ENCODE data around the gene TMEM107.
"Not testable (repeated sequence)": the region's sequence is repeated elsewhere in the genome, so short reads cannot be mapped to it uniquely, and the experiment has no call there.

The TMEM107 gene

DNA sequence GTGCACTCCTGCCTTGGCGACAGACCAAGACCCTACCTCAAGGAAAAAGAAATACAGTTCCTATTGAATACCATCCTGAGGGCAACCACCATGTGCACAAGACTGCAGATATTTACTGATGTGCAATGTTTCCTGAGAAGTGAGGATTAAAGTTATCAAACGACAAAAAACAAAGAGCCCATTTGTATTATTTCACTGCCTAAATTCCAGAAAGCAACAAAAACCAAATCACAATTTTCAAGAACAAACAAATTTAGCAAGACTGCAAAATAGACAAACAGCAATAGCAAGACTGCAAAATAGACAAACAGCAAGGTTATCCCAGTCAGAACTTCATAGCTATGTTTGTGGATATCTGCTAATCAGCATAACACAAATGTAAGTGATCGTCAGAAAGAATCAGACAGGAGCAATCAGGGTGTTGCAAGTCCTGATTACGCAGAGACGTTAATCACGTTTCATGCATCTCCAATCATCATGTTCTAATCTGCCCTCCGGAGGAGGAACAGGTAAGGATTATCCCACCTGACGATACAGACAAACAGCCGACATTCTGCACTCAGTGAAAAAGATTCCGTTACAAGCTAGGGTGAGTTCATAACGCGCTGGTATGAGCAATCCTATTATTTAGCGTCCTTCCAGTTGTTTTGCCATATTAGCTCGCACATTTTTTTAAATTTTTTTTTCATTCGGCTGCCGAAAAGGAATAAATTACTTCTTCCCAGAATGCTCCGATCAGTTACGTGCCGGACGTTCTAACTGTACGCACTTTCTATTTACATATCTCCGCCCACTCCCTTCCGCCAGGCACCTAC is 2.9 kb downstream of the TMEM107 start (continued):
- TF ChIP-seq, protein P1, sequence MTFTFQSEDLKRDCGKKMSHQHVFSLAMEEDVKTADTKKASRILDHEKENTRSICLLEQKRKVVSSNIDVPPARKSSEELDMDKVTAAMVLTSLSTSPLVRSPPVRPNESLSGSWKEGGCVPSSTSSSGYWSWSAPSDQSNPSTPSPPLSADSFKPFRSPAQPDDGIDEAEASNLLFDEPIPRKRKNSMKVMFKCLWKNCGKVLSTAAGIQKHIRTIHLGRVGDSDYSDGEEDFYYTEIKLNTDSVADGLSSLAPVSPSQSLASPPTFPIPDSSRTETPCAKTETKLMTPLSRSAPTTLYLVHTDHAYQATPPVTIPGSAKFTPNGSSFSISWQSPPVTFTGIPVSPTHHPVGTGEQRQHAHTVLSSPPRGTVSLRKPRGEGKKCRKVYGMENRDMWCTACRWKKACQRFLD (tag by site-specific recombination; IDR thresholded peaks at IDR 0.05), result no peak

DNA sequence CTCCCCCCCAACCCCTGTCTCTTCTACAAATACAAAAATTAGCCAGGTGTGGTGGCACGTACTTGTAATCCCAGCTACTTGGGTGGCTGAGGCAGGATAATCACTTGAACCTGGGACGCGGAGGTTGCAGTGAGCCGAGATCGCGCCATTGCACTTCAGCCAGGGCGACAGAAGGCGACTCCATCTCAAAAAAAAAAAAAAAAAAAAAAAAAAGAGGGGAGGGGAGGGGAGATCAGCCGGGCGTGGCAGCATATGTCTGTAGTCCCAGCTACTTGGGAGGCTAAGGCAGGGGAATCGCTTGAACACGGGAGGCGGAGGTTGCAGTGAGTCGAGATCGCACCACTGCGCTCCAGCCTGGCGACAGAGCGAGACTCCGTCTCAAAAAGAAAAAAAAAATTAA is 6.0 kb downstream of the TMEM107 start:
- H3K9me3 ChIP-seq (ENCODE audit: control insufficient read depth, insufficient read depth, low read depth, low read length); H3K4me1 ChIP-seq (ENCODE audit: control insufficient read depth, insufficient read depth, low read length); H3K4me3 ChIP-seq (ENCODE audit: low read depth, low read length); H3K27ac ChIP-seq (ENCODE audit: extremely low read depth, low read depth, low read length); H3K36me3 ChIP-seq (ENCODE audit: control insufficient read depth in 2 of 2, insufficient read depth in 1 of 2, low read length in 2 of 2): not testable (repeated sequence)
- 0 out of 2 replicates have a peak, but pooled peaks have one; percentile 4 for TF ChIP-seq OSR2 (tag by site-specific recombination; IDR thresholded peaks at IDR 0.05)
- CTCF ChIA-PET, result interaction anchor here (0.7 to 1.5 kb wide), 2 partner anchors 12 to 826 kb away, joined by 4 to 5 read pairs; no protein-coding TSS in a partner anchor
- POLR2A ChIA-PET, result interaction anchor here (0.6 to 0.7 kb wide), 3 partner anchors 14 to 876 kb away, joined by 4 to 5 read pairs (median 4); no protein-coding TSS in a partner anchor

DNA sequence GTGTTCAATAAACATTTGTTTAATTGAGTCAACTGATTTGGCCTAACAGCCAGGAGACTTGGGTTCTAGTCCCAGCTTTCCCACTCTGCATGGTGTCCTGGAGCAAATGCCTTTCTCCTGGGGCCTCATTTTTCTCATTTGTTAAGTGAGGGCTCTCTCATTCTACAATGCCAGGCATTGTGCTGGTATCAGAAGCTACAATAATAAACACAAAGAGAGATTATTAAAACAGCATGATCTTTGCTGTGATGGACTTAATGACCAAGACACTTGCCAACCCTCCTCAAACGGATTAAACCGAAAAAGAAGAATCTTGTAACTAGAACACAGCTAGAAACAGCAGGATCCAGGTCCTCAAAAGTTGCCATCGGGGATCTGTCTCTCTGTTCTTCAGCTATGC is 8.7 kb downstream of the TMEM107 start:
- Histone ChIP-seq H3K4me1 (ENCODE audit: control insufficient read depth, insufficient read depth, low read length) (peaks cover 18% of the 10 kb centered on the region), H3K36me3 (ENCODE audit: control insufficient read depth in 2 of 2, insufficient read depth in 1 of 2, low read length in 2 of 2) (no peaks in the 10 kb centered on the region; a peak in 1 of 3 replicates), H3K4me3 (ENCODE audit: low read depth, low read length) (no peak overlapping the region), H3K27ac (ENCODE audit: extremely low read depth, low read depth, low read length) (no peak overlapping the region), H3K9me3 (ENCODE audit: control insufficient read depth, insufficient read depth, low read depth, low read length) (no peaks in the 10 kb centered on the region)
- CTCF ChIA-PET, result interaction anchor here (0.6 to 1.3 kb wide), 5 partner anchors 9 to 180 kb away, joined by 3 to 5 read pairs (median 3); no protein-coding TSS in a partner anchor
- TF ChIP-seq ZNF391 (tag by site-specific recombination; IDR thresholded peaks at IDR 0.05; ENCODE audit: borderline replicate concordance, low read depth), result no peak
- no peak for TF ChIP-seq MZF1 (tag by site-specific recombination; IDR thresholded peaks at IDR 0.05; ENCODE audit: borderline replicate concordance)
- no peak for TF ChIP-seq ZNF23 (tag by site-specific recombination; IDR thresholded peaks at IDR 0.05; ENCODE audit: borderline replicate concordance)
- TF ChIP-seq, protein P2, sequence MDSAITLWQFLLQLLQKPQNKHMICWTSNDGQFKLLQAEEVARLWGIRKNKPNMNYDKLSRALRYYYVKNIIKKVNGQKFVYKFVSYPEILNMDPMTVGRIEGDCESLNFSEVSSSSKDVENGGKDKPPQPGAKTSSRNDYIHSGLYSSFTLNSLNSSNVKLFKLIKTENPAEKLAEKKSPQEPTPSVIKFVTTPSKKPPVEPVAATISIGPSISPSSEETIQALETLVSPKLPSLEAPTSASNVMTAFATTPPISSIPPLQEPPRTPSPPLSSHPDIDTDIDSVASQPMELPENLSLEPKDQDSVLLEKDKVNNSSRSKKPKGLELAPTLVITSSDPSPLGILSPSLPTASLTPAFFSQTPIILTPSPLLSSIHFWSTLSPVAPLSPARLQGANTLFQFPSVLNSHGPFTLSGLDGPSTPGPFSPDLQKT (IDR thresholded peaks at IDR 0.05; ENCODE audit: borderline replicate concordance, low read depth, low read length), result no peak
- TF ChIP-seq ZNF274 (IDR thresholded peaks at IDR 0.05; ENCODE audit: low read length), result no peak
- TF ChIP-seq ZNF274 (tag by site-specific recombination; IDR thresholded peaks at IDR 0.05; ENCODE audit: borderline replicate concordance), result no peak
- no peak for TF ChIP-seq ZNF664 (tag by site-specific recombination; IDR thresholded peaks at IDR 0.05)
- no peak for TF ChIP-seq SETDB1 (IDR thresholded peaks at IDR 0.05; ENCODE audit: insufficient read length, low read length)
- TF ChIP-seq, protein P3, sequence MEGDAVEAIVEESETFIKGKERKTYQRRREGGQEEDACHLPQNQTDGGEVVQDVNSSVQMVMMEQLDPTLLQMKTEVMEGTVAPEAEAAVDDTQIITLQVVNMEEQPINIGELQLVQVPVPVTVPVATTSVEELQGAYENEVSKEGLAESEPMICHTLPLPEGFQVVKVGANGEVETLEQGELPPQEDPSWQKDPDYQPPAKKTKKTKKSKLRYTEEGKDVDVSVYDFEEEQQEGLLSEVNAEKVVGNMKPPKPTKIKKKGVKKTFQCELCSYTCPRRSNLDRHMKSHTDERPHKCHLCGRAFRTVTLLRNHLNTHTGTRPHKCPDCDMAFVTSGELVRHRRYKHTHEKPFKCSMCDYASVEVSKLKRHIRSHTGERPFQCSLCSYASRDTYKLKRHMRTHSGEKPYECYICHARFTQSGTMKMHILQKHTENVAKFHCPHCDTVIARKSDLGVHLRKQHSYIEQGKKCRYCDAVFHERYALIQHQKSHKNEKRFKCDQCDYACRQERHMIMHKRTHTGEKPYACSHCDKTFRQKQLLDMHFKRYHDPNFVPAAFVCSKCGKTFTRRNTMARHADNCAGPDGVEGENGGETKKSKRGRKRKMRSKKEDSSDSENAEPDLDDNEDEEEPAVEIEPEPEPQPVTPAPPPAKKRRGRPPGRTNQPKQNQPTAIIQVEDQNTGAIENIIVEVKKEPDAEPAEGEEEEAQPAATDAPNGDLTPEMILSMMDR (tag by site-specific recombination; IDR thresholded peaks at IDR 0.05), result no peak
- TF ChIP-seq ZNF623 (tag by site-specific recombination; IDR thresholded peaks at IDR 0.05), result no peak
- TF ChIP-seq ZNF37A (tag by site-specific recombination; IDR thresholded peaks at IDR 0.05), result no peak
- no peak for TF ChIP-seq ZFP3 (tag by site-specific recombination; IDR thresholded peaks at IDR 0.05; ENCODE audit: low read depth)
- POLR2A ChIA-PET, result interaction anchor here (1.0 to 1.1 kb wide), 2 partner anchors 9 to 11 kb away, joined by 3 read pairs; no protein-coding TSS in a partner anchor

DNA sequence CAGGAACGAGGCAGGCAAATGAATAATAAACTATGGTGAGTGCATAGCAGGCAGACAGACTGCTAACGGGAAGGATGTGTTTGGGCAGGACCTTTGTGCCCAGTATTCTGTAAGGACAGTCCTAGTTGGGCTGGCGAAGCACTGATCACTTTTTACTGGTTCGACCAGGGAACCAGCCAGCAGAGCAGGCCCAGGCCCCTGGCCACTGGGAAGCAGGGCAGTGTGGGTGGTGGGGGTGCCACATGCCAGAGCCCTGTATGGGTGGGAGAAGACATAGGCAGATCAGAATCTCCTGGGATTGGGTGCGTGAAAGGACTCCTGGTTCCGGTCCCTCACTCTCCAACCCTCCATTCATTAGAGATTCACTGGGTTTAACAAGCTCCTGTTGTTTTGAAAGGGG is 9.4 kb downstream of the TMEM107 start:
- ChIA-PET CTCF (interaction anchor here (0.6 to 1.3 kb wide), 4 partner anchors 8 to 1706 kb away, joined by 3 to 5 read pairs (median 4); no protein-coding TSS in a partner anchor), POLR2A (interaction anchor here (1.1 kb wide), 1 partner anchor 10 kb away, joined by 3 read pairs; no protein-coding TSS in a partner anchor)
- no peak for TF ChIP-seq ZNF211 (tag by site-specific recombination; IDR thresholded peaks at IDR 0.05; ENCODE audit: low read depth)
- no peak for TF ChIP-seq ZNF623 (tag by site-specific recombination; IDR thresholded peaks at IDR 0.05)
- TF ChIP-seq ZNF324 (tag by site-specific recombination; IDR thresholded peaks at IDR 0.05), result no peak
- TF ChIP-seq, protein P4, sequence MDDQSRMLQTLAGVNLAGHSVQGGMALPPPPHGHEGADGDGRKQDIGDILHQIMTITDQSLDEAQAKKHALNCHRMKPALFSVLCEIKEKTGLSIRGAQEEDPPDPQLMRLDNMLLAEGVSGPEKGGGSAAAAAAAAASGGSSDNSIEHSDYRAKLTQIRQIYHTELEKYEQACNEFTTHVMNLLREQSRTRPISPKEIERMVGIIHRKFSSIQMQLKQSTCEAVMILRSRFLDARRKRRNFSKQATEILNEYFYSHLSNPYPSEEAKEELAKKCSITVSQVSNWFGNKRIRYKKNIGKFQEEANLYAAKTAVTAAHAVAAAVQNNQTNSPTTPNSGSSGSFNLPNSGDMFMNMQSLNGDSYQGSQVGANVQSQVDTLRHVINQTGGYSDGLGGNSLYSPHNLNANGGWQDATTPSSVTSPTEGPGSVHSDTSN (CRISPR knock-in tag; IDR thresholded peaks at IDR 0.05), result no peak
- no peak for TF ChIP-seq ZNF404 (tag by site-specific recombination; IDR thresholded peaks at IDR 0.05)
- TF ChIP-seq ZBTB21 (tag by site-specific recombination; IDR thresholded peaks at IDR 0.05), result no peak
- TF ChIP-seq KLF16 (tag by site-specific recombination; IDR thresholded peaks at IDR 0.05), result no peak
- no peak for TF ChIP-seq GLI2 (tag by site-specific recombination; IDR thresholded peaks at IDR 0.05; ENCODE audit: borderline replicate concordance, low read depth)
- TF ChIP-seq ZNF629 (tag by site-specific recombination; IDR thresholded peaks at IDR 0.05), result no peak
- no peak for TF ChIP-seq ZNF585B (tag by site-specific recombination; IDR thresholded peaks at IDR 0.05)

More for the DNA sequence above, 9.4 kb downstream of the TMEM107 start:
- Histone ChIP-seq H3K4me1 (ENCODE audit: control insufficient read depth, insufficient read depth, low read length) (peaks cover 18% of the 10 kb centered on the region), H3K36me3 (ENCODE audit: control insufficient read depth in 2 of 2, insufficient read depth in 1 of 2, low read length in 2 of 2) (peaks cover 0 to 3% of the 10 kb centered on the region in 2 experiments; a peak in 2 of 3 replicates), H3K4me3 (ENCODE audit: low read depth, low read length) (no peak overlapping the region), H3K9me3 (ENCODE audit: control insufficient read depth, insufficient read depth, low read depth, low read length) (no peaks in the 10 kb centered on the region), H3K27ac (ENCODE audit: extremely low read depth, low read depth, low read length) (no peak overlapping the region)
